ENCODE measurements around the gene GOLIM4.

The GOLIM4 gene

DNA sequence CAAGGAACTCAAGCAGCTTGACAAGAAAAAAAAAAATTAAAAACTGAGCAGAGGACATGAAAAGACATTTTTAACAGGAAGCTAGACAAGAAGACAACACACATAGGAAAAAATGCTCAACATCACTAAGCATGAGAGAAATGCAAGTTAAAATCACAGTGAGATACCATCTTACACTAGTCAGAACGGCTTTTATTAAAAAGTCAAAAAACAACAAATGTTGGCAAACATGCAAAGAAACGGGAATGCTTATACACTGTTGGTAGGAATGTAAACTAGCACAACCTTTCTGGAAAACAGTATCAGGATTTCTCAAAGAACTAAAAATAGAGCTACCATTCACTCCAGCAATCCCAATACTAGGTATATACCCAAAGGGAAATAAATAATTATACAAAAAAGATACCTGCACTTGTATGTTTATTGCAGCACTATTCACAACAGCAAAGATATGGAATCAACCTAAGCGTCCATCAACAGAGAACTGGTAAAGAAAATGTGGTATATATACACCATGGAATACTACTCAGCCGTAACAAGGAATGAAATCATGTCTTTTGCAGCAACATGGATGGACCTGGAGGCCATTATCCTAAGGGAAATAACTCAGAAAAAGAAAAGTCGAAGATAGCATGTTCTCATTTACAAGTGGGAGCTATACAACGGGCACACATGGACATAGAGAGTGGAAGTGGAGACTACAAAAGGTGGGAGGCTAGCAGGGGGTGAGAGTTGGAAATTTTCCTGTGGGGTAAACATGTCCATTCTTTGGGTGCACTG lies 5.2 kb downstream of the GOLIM4 start:
- DNase-seq (ENCODE audit: extremely low read depth, low read depth) = no peak
- no peak for TF ChIP-seq CTCF (IDR thresholded peaks at IDR 0.05; ENCODE audit: low read depth, low read length)

DNA sequence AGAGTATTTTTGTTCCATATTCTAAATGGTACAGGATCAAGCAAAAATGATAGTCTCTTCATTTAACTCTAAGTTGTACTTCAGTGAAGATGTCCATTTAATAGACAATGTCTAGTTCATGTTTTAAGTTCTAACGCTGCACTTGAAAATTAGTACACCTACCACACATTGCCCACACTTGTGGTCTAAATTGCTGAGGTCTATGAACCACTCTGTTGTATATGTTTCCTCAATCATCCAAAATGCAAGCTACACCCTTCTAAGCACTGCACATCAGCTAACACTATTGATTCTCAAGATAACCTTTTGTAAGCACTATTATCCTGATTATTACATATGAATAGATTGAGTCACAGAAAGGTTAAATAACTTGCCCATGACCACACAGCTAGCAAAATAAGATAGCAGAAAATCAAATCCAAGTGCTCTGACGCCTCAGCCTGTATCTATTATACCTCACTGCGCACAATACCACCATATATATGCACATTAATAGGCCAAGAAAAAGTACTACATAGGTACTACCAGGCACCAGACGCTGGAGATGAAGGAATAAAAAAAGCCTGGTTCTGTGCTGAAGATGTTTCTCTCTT lies 6.4 kb downstream of the GOLIM4 start:
- TF ChIP-seq CTCF (IDR thresholded peaks at IDR 0.05; ENCODE audit: low read depth, low read length) = no peak
- no peak for DNase-seq (ENCODE audit: extremely low read depth, low read depth)

GRCh38 chr3:168088106-168088720 lies 7.5 kb downstream of the GOLIM4 start:
- DNase-seq (ENCODE audit: extremely low read depth, low read depth) = no peak
- TF ChIP-seq CTCF (IDR thresholded peaks at IDR 0.05; ENCODE audit: low read depth, low read length) = no peak; the same call in 1 of the 2 replicates

DNA sequence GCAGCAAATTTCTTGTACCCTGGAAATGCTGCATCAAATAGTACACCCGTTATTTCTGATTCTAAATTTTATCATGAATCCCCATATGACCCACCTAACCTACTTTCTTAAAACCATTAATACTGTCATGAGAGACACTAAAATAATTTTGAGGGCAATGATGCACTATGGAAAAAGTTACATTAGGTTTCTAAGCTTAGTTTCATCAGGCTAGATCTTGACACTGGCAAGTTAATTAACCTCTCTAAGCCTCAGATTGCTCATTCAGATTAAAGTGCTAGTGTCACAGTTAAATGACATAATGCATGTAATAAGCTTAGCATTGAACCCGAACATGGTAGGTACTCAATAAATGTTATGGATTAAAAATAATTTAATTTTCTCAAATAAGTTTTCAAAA lies 8.2 kb downstream of the GOLIM4 start:
- no peak for DNase-seq (ENCODE audit: extremely low read depth, low read depth)
- no peak for TF ChIP-seq CTCF (IDR thresholded peaks at IDR 0.05; ENCODE audit: low read depth, low read length)

GRCh38 chr3:168086541-168087260 lies 9.0 kb downstream of the GOLIM4 start:
- DNase-seq (ENCODE audit: extremely low read depth, low read depth) = no peak
- TF ChIP-seq CTCF (IDR thresholded peaks at IDR 0.05; ENCODE audit: low read depth, low read length) = no peak

GRCh38 chr3:168085491-168086119 lies 10.1 kb downstream of the GOLIM4 start:
- DNase-seq (ENCODE audit: extremely low read depth, low read depth) = no peak
- TF ChIP-seq CTCF (IDR thresholded peaks at IDR 0.05; ENCODE audit: low read depth, low read length) = no peak

Data from AG09319 (cell line).